OCI-LY1 (cell line): Measurements from ENCODE around the gene CAPN10.
"Not testable (repeated sequence)": the region's sequence is repeated elsewhere in the genome, so short reads cannot be mapped to it uniquely, and the experiment has no call there.

Experiments
- H2AFZ ChIP-seq: fragments of 200-600 bp; sonication (generic), shearing (Covaris generic); 2 replicates; pipeline ENCODE4 v1.6.0; 2014; ENCODE audit warnings: antibody characterized with exemption, mild to moderate bottlenecking, low read length
- H3F3A ChIP-seq: fragments of 200-600 bp; sonication (generic), shearing (Covaris generic); 2 replicates; pipeline ENCODE4 v1.6.0; 2014; ENCODE audit warnings: mild to moderate bottlenecking, antibody characterized with exemption, low read length, moderate library complexity; ENCODE audit not compliant: insufficient read depth
- H3K27ac ChIP-seq: fragments of 200-600 bp; sonication (generic); 2 replicates; pipeline ENCODE4 v1.5.1; 2014; ENCODE audit warnings: low read length, mixed run types, mild to moderate bottlenecking, low read depth; ENCODE audit not compliant: poor library complexity, severe bottlenecking
- H3K27me3 ChIP-seq: fragments of 200-600 bp; sonication (generic); 2 replicates; pipeline ENCODE4 v1.6.0; 2014; ENCODE audit warnings: antibody characterized with exemption, mild to moderate bottlenecking, low read length, moderate library complexity; ENCODE audit not compliant: insufficient read depth
- H3K36me3 ChIP-seq: fragments of 200-600 bp; sonication (generic); 2 replicates; pipeline ENCODE4 v1.6.1; 2014; ENCODE audit warnings: mild to moderate bottlenecking, antibody characterized with exemption, low read length, moderate library complexity, mixed read lengths; ENCODE audit not compliant: insufficient read depth
- H3K4me1 ChIP-seq: fragments of 200-600 bp; sonication (generic); 2 replicates; pipeline ENCODE4 v1.5.1; 2014; ENCODE audit warnings: mild to moderate bottlenecking, low read length, moderate library complexity; ENCODE audit not compliant: insufficient read depth, severe bottlenecking
- H3K4me2 ChIP-seq: fragments of 200-600 bp; sonication (generic), shearing (Covaris generic); 2 replicates; pipeline ENCODE4 v1.6.1; 2014; ENCODE audit warnings: low read length
- H3K4me3 ChIP-seq: fragments of 200-600 bp; sonication (generic); 2 replicates; pipeline ENCODE4 v1.5.1; 2014; ENCODE audit warnings: low read length, low read depth, mild to moderate bottlenecking, mixed read lengths; ENCODE audit not compliant: poor library complexity, severe bottlenecking
- H3K79me2 ChIP-seq: fragments of 200-600 bp; shearing (Covaris generic); 2 replicates; pipeline ENCODE4 v1.6.1; 2016; ENCODE audit warnings: mixed run types, low read length, mixed read lengths; ENCODE audit not compliant: insufficient read depth
- H3K9ac ChIP-seq: fragments of 200-600 bp; sonication (generic), shearing (Covaris generic); 2 replicates; pipeline ENCODE4 v1.6.1; 2014; ENCODE audit warnings: mild to moderate bottlenecking, low read length, mixed read lengths
- H3K9me2 ChIP-seq: fragments of 200-600 bp; sonication (generic), shearing (Covaris generic); 2 replicates; pipeline ENCODE4 v1.6.1; 2014; ENCODE audit warnings: low read depth, mild to moderate bottlenecking, low read length, mixed read lengths
- H3K9me3 ChIP-seq: fragments of 200-600 bp; shearing (Covaris generic); 2 replicates; pipeline ENCODE4 v1.6.1; 2014; ENCODE audit warnings: low read length, mixed read lengths
- H4K20me1 ChIP-seq: fragments of 200-600 bp; sonication (generic), shearing (Covaris generic); 2 replicates; pipeline ENCODE4 v1.6.0; 2016; ENCODE audit warnings: mild to moderate bottlenecking, low read length; ENCODE audit not compliant: insufficient read depth
- EZH2 ChIP-seq: fragments of 200-600 bp; sonication (generic), shearing (Covaris generic); IDR thresholded peaks from 2 replicates; pipeline ENCODE4 v1.8.0; 2017; ENCODE audit warnings: borderline replicate concordance, mixed run types, mild to moderate bottlenecking, antibody characterized with exemption, low read length, moderate library complexity, mixed read lengths
- TF ChIP-seq, protein P1 (sequence below): fragments of 200-600 bp; sonication (generic), shearing (Covaris generic); IDR thresholded peaks from 2 replicates; pipeline ENCODE4 v1.5.1; 2017; ENCODE audit warnings: mild to moderate bottlenecking, antibody characterized with exemption, low read length, moderate library complexity, mixed read lengths

Gene CAPN10

DNA sequence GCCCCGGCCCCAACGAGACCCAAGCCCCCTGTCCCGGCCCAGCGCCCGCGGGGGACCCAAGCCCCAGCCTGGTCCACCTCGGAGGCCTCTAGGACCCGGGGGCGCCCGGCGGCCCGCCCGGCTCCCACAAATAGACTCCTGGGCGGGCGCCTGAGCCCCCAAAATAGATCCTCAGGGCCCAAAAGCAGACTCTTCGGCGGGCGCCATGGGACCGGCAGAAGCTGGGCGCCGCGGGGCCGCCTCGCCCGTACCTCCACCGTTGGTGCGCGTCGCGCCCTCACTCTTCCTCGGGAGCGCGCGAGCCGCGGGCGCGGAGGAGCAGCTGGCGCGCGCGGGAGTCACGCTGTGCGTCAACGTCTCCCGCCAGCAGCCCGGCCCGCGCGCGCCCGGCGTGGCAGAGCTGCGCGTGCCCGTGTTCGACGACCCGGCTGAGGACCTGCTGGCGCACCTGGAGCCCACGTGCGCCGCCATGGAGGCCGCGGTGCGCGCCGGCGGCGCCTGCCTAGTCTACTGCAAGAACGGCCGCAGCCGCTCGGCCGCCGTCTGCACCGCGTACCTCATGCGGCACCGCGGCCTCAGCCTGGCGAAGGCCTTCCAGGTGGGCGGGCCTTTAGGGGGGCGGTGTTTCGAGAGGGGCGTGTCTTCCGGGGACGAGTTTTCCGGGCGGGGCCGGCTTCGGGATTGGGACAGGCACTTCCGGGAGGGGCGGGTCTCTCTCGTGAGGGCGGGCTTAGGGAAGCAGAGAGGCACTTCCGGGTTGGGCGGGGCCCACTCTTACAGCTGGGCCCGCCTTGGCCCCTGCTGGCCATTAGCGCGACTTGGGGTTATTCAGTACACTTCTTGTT is 25.8 kb upstream of the CAPN10 start:
- no peaks in the 10 kb centered on the region for H3K9me3 ChIP-seq
- H3K27ac ChIP-seq, result peak overlapping the region; percentile 81
- H3K79me2 ChIP-seq, result peaks cover 5% of the 10 kb centered on the region; the same call in 1 of the 2 replicates

DNA sequence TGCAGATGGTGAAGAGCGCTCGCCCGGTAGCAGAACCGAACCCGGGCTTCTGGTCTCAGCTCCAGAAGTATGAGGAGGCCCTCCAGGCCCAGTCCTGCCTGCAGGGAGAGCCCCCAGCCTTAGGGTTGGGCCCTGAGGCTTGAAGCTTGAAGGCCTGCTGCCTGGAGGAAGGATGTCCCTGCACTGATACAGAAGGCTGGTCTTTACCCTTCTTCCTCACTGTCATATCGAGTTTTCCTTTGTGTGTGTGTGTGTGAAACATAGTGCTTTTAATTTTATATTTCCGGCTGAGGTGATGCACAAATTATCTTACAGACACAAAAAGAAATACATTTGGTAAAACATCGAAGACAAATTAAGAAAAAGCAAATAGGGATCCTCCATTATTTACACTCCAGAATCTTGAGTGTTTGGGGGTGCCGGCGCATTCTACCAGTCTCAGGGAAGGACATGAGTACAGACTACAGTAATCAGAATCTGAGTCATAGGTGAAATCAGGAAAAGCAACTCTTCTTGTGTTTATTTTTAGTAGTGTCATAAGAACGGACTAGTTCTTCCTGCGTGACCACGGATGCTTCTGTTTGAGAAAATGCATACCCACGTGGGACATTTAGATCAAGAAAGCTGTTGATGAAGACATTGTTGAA is 25.1 kb upstream of the CAPN10 start:
- Histone ChIP-seq H3K4me1 (peaks cover 63% of the 10 kb centered on the region), H3K9me3 (no peaks in the 10 kb centered on the region), H3K36me3 (peaks cover 7% of the 10 kb centered on the region; the same call in 1 of the 2 replicates), H3K4me3 (peak overlapping the region; percentile 88), H3K27ac (peak overlapping the region; percentile 46), H3K9ac (peak overlapping the region; percentile 81), H4K20me1 (no peaks in the 10 kb centered on the region), H3K4me2 (peak overlapping the region; percentile 90), H2AFZ (no peak overlapping the region), H3K9me2 (no peaks in the 10 kb centered on the region), H3K27me3 (no peaks in the 10 kb centered on the region), H3K79me2 (peaks cover 5% of the 10 kb centered on the region; the same call in 1 of the 2 replicates), H3F3A (no peaks in the 10 kb centered on the region)
- TF ChIP-seq, protein P1, sequence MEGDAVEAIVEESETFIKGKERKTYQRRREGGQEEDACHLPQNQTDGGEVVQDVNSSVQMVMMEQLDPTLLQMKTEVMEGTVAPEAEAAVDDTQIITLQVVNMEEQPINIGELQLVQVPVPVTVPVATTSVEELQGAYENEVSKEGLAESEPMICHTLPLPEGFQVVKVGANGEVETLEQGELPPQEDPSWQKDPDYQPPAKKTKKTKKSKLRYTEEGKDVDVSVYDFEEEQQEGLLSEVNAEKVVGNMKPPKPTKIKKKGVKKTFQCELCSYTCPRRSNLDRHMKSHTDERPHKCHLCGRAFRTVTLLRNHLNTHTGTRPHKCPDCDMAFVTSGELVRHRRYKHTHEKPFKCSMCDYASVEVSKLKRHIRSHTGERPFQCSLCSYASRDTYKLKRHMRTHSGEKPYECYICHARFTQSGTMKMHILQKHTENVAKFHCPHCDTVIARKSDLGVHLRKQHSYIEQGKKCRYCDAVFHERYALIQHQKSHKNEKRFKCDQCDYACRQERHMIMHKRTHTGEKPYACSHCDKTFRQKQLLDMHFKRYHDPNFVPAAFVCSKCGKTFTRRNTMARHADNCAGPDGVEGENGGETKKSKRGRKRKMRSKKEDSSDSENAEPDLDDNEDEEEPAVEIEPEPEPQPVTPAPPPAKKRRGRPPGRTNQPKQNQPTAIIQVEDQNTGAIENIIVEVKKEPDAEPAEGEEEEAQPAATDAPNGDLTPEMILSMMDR, result no peak
- TF ChIP-seq EZH2, result no peak

More for the DNA sequence above, 25.8 kb upstream of the CAPN10 start:
- Histone ChIP-seq H3K9ac (peak overlapping the region; percentile 99), H3K4me1 (peaks cover 57% of the 10 kb centered on the region), H3K36me3 (peaks cover 7% of the 10 kb centered on the region; the same call in 1 of the 2 replicates), H3K4me3 (peak overlapping the region; percentile 88), H3K9me2 (no peaks in the 10 kb centered on the region), H3F3A (no peaks in the 10 kb centered on the region), H3K4me2 (peak overlapping the region; percentile 90), H3K27me3 (no peaks in the 10 kb centered on the region), H4K20me1 (no peaks in the 10 kb centered on the region), H2AFZ (no peak overlapping the region)
- no peak for TF ChIP-seq EZH2
- TF ChIP-seq, protein P1, result no peak

DNA sequence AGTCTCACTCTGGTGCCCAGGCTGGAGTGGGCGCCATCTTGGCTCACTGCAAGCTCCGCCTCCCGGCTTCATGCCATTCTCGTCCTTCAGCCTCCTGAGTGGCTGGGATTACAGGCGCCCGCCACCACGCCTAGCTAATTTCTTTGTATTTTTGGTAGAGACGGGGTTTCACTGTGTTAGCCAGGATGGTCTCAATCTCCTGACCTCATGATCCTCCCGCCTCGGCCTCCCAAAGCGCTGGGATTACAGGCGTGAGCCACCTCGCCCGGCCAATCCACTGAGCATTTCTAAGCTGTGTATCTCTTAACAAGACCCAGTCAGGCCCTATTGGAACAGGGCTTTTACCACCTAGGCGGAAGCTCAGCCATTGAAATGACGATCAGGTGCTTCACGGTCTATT is 23.3 kb upstream of the CAPN10 start:
- H3K4me1 ChIP-seq, result peaks cover 67% of the 10 kb centered on the region
- H3K9me2 ChIP-seq, H2AFZ ChIP-seq, H3K9ac ChIP-seq, H3K4me3 ChIP-seq, H3K27ac ChIP-seq, H3K4me2 ChIP-seq, H3K27me3 ChIP-seq, H4K20me1 ChIP-seq, H3K9me3 ChIP-seq, H3K36me3 ChIP-seq, H3F3A ChIP-seq, H3K79me2 ChIP-seq: not testable (repeated sequence)
